Esophagus squamous epithelium (tissue), 5 donors: ENCODE measurements around the gene NCAPH2. TPM values are rescaled to one million over a fixed set of nuclear protein-coding genes. Genes with fewer than 3 reads are reported as not detected.
A peak's percentile ranks its signal among the peaks of the same experiment; 100 is the strongest.
"Not testable (repeated sequence)": the region's sequence is repeated elsewhere in the genome, so short reads cannot be mapped to it uniquely, and the experiment has no call there.

Experiments used
- DNase-seq: peaks from one replicate; lab custom pipeline; 2025; lab: John Stamatoyannopoulos, UW
- H3K27ac ChIP-seq, 4 donors: fragments of 200-600 bp; sonication (generic); one replicate each; pipeline ENCODE4 v1.5.1; 2016 to 2019; ENCODE audit warnings: mild to moderate bottlenecking in 1 of 4
- H3K27me3 ChIP-seq, 4 donors: fragments of 200-600 bp; sonication (generic); 1 replicate in 3 of 4; 2 replicates in 1 of 4; pipeline versions ENCODE4 v1.5.1 to v1.6.0; 2017 to 2021; ENCODE audit warnings: antibody characterized with exemption in 1 of 4
- H3K36me3 ChIP-seq, 3 donors: fragments of 200-600 bp; sonication (generic); one replicate each; pipeline ENCODE4 v1.5.1; 2016 to 2019
- H3K4me1 ChIP-seq, 3 donors: fragments of 200-600 bp; sonication (generic); one replicate each; pipeline ENCODE4 v1.5.1; 2017 to 2019
- H3K4me3 ChIP-seq, 4 donors: fragments of 200-600 bp; sonication (generic); 1 replicate in 3 of 4; 2 replicates in 1 of 4; pipeline ENCODE4 v1.5.1; 2016 to 2019; ENCODE audit warnings: mild to moderate bottlenecking in 2 of 4, moderate library complexity in 1 of 4
- H3K9me3 ChIP-seq, 3 donors: fragments of 200-600 bp; sonication (generic); one replicate each; pipeline ENCODE4 v1.5.1; 2016 to 2019
- POLR2A ChIP-seq, 4 donors: fragments of 450-650 bp; IDR thresholded peaks; one replicate each; pipeline ENCODE4 v1.6.1; 2017; ENCODE audit warnings: antibody characterized with exemption in 4 of 4, mild to moderate bottlenecking in 4 of 4, moderate library complexity in 3 of 4
- WGBS, 2 donors: methylation state at CpG; one replicate each; pipeline ENCODE4 v1.1.5; 2018; 5-methylcytosine and 5-hydroxymethylcytosine counted together
- intact Hi-C: fragments of 100-400 bp; cut with DNase I; formaldehyde crosslinking; loops from one replicate; pipeline ENCODE4 v1.15.0; 2022
- total RNA-seq, 4 donors: library from RNA; depleted of rRNA; stranded (reverse); fragments of >200 nt; gene quantifications; one replicate each; pipeline ENCODE4 v1.1.0, GENCODE V29; 2016
- TF ChIP-seq, protein P1 (sequence below), 6 experiments: fragments of 450-650 bp in 4 of 6; fragments of 200-600 bp in 2 of 6; sonication (generic) in 2 of 6; IDR thresholded peaks; one replicate each; pipeline ENCODE4 v1.5.1; 2016 to 2019; ENCODE audit warnings: antibody characterized with exemption in 6 of 6, mild to moderate bottlenecking in 4 of 6, moderate library complexity in 4 of 6
- donor health status: DM: yes; HTN: yes; CAD: no.

Gene NCAPH2
- total RNA-seq, 4 donors from 2014 or later, result 30.2 to 42.6 (median 38.5) TPM

DNA sequence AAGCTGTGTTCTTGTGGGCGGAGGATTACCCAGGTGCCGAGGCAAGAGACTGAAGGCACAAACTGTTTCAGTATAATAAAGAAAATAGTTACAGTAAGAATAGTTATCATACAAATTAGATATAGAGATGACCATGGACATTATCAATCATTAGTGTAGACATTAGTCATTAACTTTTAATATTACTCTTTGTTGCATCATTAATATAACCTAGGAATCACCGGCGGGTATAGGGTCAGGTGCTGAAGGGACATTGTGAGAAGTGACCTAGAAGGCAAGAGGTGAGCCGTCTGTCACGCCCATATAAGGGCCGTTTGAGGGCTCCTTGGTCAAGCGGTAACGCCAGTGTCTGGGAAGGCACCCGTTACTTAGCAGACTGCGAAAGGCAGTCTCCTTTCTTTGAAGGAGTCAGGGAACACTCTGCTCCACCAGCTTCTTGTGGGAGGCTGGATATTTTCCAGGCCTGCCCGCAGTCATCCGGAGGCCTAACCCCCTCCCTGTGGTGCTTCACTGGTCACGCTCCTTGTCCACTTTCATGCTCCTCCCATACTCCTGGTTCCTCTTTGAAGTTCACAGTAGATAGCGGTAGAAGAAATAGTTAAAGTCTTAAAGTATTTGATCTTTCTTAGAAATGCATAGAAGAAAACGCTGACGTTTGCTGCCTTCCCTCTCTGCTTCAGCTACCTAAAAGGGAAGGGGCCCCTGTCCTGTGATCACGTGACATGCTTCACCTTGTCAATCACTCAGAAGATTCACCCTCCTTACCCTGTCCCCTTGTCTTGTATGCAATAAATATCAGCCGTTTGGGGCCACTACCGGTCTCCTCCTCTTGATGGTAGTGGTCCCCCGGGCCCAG lies 26.1 kb downstream of the NCAPH2 start:
- H3K36me3 ChIP-seq, DNase-seq, H3K9me3 ChIP-seq, H3K4me3 ChIP-seq, intact Hi-C loops: not testable (repeated sequence)
- Histone ChIP-seq H3K27me3 (peaks cover 0 to 50% (median 0%) of the 10 kb centered on the region in 4 donors), H3K4me1 (peaks cover 21 to 87% (median 38%) of the 10 kb centered on the region in 3 donors), H3K27ac (peak overlapping the region in 3 of 4 donors; percentile 15 to 99 (median 75))
- 60 to 65% methylated on average over 20 to 21 of the region's 21 CpGs for WGBS, 2 donors
- TF ChIP-seq POLR2A (IDR thresholded peaks at IDR 0.05), result peak in 1 of 4 donors; percentile 47

DNA sequence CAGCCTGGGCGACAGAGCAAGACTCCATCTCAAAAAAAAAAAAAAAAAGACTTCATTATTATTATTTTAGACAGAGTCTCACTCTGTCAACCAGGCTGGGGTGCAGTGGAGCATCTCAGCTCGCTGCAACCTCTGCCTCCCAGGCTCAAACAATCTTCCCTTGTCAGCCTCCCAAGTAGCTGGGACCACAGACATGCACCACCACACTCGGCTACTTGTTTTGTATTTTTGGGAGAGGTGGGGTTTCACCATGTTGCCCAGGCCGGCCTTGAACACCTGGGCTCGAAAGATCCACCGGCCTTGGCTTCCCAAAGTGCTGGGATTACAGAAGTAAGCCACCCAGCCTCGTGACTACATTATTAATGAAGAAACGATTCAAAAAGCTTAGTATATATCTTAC lies 27.1 kb downstream of the NCAPH2 start:
- no peaks in the 10 kb centered on the region for H3K36me3 ChIP-seq
- H3K27ac ChIP-seq, result no peak overlapping the region
- no peak overlapping the region for H3K4me3 ChIP-seq
- peaks cover 22 to 85% (median 34%) of the 10 kb centered on the region in 3 donors for H3K4me1 ChIP-seq
- no peaks in the 10 kb centered on the region for H3K9me3 ChIP-seq
- intact Hi-C loops, result no loop called here
- no peak for DNase-seq
- H3K27me3 ChIP-seq, result peaks cover 0 to 45% (median 0%) of the 10 kb centered on the region in 4 donors
- 85 to 89% methylated on average over 6 to 8 of the region's 8 CpGs for WGBS, 2 donors
- TF ChIP-seq, protein P1, sequence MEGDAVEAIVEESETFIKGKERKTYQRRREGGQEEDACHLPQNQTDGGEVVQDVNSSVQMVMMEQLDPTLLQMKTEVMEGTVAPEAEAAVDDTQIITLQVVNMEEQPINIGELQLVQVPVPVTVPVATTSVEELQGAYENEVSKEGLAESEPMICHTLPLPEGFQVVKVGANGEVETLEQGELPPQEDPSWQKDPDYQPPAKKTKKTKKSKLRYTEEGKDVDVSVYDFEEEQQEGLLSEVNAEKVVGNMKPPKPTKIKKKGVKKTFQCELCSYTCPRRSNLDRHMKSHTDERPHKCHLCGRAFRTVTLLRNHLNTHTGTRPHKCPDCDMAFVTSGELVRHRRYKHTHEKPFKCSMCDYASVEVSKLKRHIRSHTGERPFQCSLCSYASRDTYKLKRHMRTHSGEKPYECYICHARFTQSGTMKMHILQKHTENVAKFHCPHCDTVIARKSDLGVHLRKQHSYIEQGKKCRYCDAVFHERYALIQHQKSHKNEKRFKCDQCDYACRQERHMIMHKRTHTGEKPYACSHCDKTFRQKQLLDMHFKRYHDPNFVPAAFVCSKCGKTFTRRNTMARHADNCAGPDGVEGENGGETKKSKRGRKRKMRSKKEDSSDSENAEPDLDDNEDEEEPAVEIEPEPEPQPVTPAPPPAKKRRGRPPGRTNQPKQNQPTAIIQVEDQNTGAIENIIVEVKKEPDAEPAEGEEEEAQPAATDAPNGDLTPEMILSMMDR (IDR thresholded peaks at IDR 0.05), result no peak
- no peak for TF ChIP-seq POLR2A (IDR thresholded peaks at IDR 0.05)

DNA sequence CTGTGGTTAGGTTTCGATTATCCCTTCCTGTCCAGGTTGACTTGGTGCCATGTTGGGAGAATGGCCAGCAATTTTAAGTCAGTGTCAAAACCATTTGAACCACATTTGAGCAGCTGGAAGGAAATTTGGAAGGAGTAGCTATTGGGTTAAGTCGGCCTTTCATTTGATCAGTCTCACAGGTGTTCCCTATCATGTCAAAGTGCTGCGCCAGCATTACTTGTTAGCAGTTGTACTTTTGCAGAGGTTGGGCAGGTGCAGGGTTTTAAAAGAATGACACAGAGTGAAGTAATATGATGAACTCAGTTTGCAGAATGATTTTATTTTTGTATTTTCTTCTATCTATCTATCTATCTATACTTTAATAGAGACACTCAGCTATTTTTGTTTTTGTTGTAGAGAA lies 28.2 kb downstream of the NCAPH2 start:
- Histone ChIP-seq H3K4me3 (no peak overlapping the region), H3K36me3 (no peaks in the 10 kb centered on the region), H3K27ac (peak overlapping the region in 3 of 4 donors; percentile 7 to 68 (median 49)), H3K9me3 (no peaks in the 10 kb centered on the region), H3K4me1 (peaks cover 31 to 85% (median 31%) of the 10 kb centered on the region in 3 donors), H3K27me3 (peaks cover 0 to 34% (median 0%) of the 10 kb centered on the region in 4 donors)
- no peak for DNase-seq
- 28 to 67% methylated on average over 3 of the region's 3 CpGs for WGBS, 2 donors
- TF ChIP-seq, protein P1 (IDR thresholded peaks at IDR 0.05), result no peak
- TF ChIP-seq POLR2A (IDR thresholded peaks at IDR 0.05), result no peak
- intact Hi-C loops, result no loop called here

DNA sequence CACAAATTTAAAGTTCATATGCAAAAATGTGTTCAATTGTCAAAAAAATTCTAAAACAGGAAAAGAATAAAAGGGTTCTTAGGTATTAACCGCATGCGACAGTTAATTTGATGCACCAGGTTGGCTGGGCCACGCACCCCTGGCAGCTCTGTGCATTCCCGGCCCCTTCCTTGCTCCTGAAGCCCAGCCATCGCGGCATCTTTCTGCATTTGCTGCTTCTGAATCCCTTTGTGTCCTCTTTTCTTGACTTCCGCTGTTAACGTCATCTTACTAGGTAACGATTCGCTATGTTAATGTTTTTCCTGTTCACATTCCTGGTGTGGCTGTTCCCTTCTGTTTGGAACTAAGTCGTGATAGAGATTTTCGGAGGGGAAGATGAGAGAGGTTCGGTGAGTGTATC lies 29.7 kb downstream of the NCAPH2 start:
- H3K9me3 ChIP-seq, result no peaks in the 10 kb centered on the region
- intact Hi-C loops, result no loop called here
- peak overlapping the region; percentile 85 to 95 (median 94) for H3K27ac ChIP-seq
- 80 to 89% methylated on average over 12 to 13 of the region's 13 CpGs for WGBS, 2 donors
- H3K4me3 ChIP-seq, result no peak overlapping the region
- H3K27me3 ChIP-seq, result peaks cover 0 to 20% (median 0%) of the 10 kb centered on the region in 4 donors
- TF ChIP-seq POLR2A (IDR thresholded peaks at IDR 0.05), result no peak
- TF ChIP-seq, protein P1 (IDR thresholded peaks at IDR 0.05), result no peak
- no peak for DNase-seq
- H3K36me3 ChIP-seq, result no peaks in the 10 kb centered on the region
- peaks cover 21 to 85% (median 38%) of the 10 kb centered on the region in 3 donors for H3K4me1 ChIP-seq

DNA sequence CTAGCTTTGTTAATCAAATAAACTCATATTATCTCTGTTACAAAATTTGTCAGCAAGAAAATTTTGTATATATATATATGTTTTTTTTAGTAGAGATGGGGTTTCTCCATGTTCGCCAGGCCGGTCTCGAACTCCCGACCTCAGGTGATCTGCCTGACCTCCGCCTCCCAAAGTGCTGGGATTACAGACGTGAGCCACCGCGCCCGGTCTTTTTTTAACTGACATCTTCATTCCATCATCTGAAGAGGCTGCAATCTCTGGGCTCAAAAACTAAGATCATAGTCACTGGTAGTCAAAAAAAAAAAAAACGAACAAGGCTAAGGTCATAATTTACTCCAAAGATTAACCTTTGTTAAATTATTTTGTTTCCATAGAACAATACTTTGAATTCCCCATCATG lies 32.4 kb downstream of the NCAPH2 start:
- TF ChIP-seq POLR2A (IDR thresholded peaks at IDR 0.05), result no peak
- TF ChIP-seq, protein P1 (IDR thresholded peaks at IDR 0.05), result no peak
- H3K36me3 ChIP-seq, result no peaks in the 10 kb centered on the region
- H3K4me3 ChIP-seq, result no peak overlapping the region
- DNase-seq, result no peak
- intact Hi-C loops, result no loop called here
- peaks cover 0 to 17% (median 0%) of the 10 kb centered on the region in 4 donors for H3K27me3 ChIP-seq
- peaks cover 37 to 91% (median 64%) of the 10 kb centered on the region in 3 donors for H3K4me1 ChIP-seq
- no peaks in the 10 kb centered on the region for H3K9me3 ChIP-seq
- WGBS, 2 donors, result 45 to 81% methylated on average over 10 of the region's 10 CpGs
- peak overlapping the region; percentile 85 to 95 (median 94) for H3K27ac ChIP-seq
